Dedifferentiated amniotic fluid mesenchymal stem cell (primary cell): ENCODE measurements around the gene ATP13A2.

Experiments
- DNase-seq: peaks from one replicate; pipeline ENCODE4 v3.0.0-alpha.2; 2016; ENCODE audit errors: extremely low spot score

The ATP13A2 gene

DNA sequence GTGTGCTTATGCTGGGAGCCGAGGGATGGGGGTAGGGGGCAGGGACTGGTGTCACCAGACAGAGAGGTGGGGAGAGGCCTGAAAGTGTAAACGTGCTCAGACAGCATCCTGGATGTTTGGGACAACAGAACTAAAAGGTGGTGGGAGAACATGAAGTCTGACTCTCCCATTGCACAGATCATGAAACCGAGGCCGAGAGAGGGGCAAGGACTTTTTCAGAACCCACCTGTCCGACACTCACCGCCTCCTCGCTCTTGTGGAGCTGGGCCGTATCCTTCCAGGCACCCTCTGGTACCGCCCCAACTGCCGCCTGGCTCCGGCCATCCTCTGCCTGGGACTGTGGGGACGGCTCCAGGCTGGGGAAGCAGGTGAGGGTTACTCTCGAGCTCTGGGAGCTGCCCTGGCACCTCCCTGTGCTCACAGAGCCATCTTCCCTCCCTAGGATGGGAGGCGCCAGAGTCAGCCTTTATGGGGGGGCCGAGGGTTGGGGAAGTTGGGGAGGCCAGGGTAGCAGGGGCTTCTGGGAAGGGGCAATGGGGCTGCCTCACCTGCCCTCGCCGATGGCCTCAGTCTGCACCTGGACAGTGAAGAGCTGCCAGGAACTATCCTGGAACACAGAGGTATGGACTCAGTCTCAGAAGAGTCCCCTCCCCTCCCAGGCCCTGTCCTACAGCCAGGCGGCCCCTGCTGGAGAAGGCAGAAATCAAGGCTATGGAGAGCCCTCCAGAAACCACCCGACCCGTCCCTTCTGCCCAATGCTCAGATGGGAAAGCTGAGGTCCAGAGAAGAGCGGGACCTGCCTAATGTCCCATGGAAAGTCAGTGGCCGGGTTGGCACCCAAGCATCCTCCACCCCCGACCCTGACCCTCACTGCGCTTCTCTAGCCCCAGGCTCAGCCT lies 7.0 kb downstream of the ATP13A2 start:
- no peak for DNase-seq

DNA sequence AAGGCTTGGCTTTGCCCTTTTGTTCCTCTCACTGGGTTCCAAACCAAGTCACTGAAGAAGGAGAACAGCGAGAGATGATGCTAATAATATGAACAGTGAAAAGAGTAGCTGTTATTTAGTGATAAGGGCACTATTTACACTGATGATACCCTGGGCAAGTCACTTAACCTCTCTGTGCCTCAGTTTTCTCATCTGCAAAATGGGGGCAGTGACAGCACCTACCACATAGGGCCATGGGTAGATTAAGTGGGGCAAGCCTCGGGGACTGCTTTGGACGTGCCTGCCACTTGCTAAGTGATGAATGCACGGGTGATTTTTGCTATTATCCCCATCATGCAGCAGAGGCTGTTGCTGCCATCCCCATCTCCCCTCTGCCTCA lies 9.2 kb downstream of the ATP13A2 start:
- no peak for DNase-seq

- DNase-seq, result no peak
These were observed 9.8 kb downstream of the ATP13A2 start for GRCh38 chr1:17001760-17002523.

DNA sequence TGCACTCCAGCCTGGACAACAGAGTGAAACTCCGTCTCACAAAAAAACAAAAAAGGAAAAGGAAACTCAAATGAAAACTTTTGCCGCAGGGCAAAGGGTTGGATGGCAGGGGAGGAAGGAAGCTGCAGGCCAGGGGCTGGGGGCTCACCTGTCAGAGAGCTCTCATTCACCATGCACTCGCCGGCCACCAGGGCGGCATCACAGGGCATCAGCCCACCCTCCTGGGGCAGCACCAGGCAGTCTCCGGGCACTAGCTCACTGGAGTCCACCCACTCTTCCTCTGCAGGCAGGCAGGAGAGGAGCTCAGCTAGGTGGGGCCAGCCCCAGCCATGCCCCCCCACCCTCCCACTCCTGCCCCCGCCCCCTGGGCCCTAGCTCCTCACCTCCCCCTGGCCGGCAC lies 11.9 kb downstream of the ATP13A2 start:
- DNase-seq, result no peak

DNA sequence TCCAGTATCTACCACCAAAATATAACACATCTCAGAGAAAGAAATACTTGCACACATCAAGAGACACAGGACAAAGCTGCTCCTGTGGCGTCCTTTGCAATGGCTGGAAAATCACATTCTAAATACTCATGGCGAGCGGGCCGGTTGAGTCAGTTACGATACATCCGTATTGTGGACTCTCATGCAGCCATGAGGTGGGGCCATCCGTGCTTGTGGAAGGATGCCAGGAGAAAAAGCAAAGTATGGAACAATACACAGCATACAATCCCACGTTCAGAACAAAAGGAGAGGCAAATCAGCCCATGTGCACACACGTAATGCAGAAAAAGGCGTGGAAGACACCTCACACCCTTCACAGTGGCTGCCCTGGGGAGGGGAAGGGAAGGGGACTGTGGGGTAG lies 13.1 kb downstream of the ATP13A2 start:
- no peak for DNase-seq

DNA sequence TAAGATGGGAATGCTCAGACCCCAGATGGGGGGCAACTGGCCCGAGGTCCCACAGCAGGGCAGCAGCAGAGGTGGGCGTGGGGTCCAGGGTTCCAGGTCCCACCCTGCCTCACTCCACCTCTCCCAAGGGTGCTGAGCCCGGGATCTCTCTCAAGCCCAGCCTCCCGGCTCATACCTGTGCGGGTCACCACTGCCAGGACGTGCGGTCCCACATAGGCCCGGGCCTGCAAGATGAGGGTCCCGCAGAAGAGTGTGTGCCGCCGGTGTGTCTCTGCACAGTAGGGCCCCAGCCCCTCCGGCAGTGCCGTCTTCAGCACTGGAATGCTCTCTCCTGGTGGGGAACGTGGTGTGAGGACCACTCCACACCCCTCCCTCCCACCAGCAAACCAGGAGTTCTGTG lies 14.9 kb downstream of the ATP13A2 start:
- DNase-seq, result no peak

- no peak for DNase-seq
These were observed 18.1 kb downstream of the ATP13A2 start for GRCh38 chr1:16993521-16994038.

- no peak for DNase-seq
These were observed 19.1 kb downstream of the ATP13A2 start for GRCh38 chr1:16992675-16993074.

GRCh38 chr1:16992102-16992501 lies 19.6 kb downstream of the ATP13A2 start:
- no peak for DNase-seq

- DNase-seq, result no peak
These were observed 20.2 kb downstream of the ATP13A2 start for GRCh38 chr1:16991571-16991970.

GRCh38 chr1:16989676-16990391 lies 21.9 kb downstream of the ATP13A2 start:
- no peak for DNase-seq

GRCh38 chr1:16988210-16988609 lies 23.5 kb downstream of the ATP13A2 start:
- no peak for DNase-seq

DNA sequence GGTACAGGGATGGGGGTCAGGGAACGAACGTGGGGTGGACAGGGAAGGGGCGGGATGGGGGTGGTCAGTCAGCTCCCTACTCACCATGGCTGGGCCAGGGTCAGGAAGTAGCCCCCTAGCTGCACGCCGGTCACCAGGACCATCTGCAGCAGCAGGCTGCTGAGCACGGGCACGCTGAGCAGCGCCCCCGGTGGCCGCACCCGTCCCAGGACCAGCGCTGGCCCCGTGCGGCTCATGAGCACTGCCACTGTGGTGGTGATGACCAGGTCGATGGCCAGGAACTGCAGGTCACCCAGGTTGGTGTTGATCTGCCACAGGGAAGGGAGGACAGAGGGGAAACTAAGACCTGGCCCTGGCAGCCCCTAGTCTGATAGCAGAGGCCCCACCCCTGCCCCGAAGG lies 24.8 kb downstream of the ATP13A2 start:
- DNase-seq, result no peak

- DNase-seq, result no peak
These were observed 25.2 kb downstream of the ATP13A2 start for GRCh38 chr1:16986560-16986959.

- DNase-seq, result no peak
These were observed 25.6 kb downstream of the ATP13A2 start for GRCh38 chr1:16986113-16986512.

- peak; percentile 70 for DNase-seq
These were observed 27.0 kb downstream of the ATP13A2 start for GRCh38 chr1:16984717-16985116.

DNA sequence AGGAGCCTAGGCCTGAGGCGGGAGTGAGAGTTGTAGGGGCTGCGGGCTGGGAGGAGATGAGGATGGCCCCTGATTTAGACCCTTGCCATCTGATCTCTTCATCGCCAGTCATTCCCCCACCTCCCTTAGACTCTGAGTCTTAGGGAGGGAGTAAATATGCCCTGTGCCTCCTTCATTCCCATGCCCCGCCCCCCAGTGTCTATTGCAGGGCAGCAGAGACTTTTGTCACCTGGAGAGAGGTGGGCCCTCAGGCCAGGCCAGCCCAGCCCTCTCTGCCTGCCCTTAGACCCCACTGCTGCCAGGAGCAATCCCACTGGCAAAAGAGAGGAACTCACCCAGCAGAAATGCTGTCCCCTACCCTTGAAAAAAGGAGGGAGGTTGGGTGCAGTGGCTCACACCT lies 28.1 kb downstream of the ATP13A2 start:
- no peak for DNase-seq

- no peak for DNase-seq
These were observed 28.8 kb downstream of the ATP13A2 start for GRCh38 chr1:16982902-16983301.

DNA sequence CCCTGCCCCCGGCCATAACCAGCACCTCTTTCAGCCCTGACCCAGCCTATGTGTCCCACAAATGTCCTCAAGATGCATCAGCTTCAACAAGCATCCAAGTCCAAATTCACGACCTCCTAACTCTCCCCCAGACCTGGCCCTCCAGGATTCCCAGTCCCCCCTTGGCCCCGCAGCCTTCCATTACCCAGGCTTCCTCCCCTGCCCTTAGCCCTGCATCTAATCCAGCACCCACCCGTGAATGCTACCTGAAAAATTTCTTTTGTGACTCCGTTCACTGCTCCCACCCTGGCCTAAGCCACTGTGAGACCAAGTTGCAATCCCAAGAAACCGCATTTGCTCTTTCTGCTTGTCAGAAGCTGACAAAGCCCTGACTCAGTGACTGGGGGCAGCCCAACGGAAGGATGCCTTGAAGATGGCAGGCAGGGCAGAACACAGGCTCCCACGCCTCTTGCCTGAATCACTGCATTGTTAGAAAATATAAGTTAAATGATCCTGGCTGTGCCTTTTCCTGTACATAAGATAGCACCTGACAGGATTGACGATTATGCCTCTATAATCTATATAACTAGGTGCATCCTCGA lies 30.4 kb downstream of the ATP13A2 start:
- peak; percentile 85 for DNase-seq

DNA sequence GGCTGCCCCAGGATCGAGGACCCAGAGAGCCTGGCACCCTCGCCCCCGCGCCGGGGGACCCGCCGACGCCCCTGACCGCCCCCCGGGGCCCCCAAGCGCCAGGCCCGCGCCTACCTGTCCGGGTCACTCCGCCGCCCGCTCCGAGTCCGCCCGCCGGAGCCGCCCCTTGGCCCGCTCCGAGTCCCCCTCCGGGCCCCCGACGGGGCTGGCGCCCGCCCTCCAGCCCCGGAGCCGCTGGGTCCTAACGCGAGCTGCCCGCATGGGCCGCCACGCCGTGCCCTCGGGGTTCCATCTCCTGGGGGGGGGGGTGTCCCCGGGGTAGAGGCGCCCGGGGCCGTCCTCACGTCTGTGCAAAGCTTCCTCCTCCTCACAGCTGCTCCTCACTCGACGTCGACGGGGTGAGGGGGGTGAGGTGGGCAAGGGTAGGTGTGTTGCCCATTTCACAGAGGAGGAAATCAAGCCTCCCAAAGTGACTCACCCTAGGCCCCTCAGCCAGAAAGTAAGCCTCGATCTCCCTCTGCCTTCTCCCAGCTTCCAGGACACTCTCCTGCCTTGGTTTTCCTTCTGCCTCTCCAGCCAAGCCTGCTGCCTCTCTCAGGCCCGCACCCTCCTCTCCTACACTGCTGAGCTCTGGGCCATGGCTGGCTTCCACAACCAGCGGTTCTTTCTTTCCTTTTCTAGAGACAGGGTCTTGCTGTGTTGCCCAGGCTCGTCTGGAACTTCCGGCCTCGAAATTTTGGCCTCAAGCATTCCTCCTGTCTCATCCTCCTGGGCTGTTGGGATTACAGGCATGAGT lies 31.1 kb downstream of the ATP13A2 start, which contains the start of gene MFAP2:
TSS of gene MFAP2 (minus strand) at position 148 of the 796 bp plus-strand sequence. CDS start 2,347 bp downstream, outside the sequence.
- DNase-seq, result peak; percentile 26
